HEK293 (cell line): ENCODE measurements around the gene TMEM208.
A peak's percentile ranks its signal among the peaks of the same experiment; 100 is the strongest.

ENCODE experiments used
- BCL11A ChIP-seq: fragments of 450-650 bp; formaldehyde crosslinking; IDR thresholded peaks from 2 replicates; pipeline ENCODE4 v1.5.1; 2016; ENCODE audit warnings: low read depth, missing biosample characterization, missing genetic modification characterization
- FEZF1 ChIP-seq: fragments of 450-650 bp; formaldehyde crosslinking; IDR thresholded peaks from 2 replicates; pipeline ENCODE4 v1.5.1; 2016; ENCODE audit warnings: missing biosample characterization, missing genetic modification characterization
- GLIS2 ChIP-seq: fragments of 450-650 bp; formaldehyde crosslinking; IDR thresholded peaks from 2 replicates; pipeline ENCODE4 v1.5.1; 2016; ENCODE audit warnings: missing biosample characterization, missing genetic modification characterization
- KLF1 ChIP-seq: fragments of 450-650 bp; formaldehyde crosslinking; IDR thresholded peaks from 2 replicates; pipeline ENCODE4 v1.5.1; 2016; ENCODE audit warnings: missing biosample characterization, missing genetic modification characterization
- OVOL3 ChIP-seq: fragments of 450-650 bp; formaldehyde crosslinking; IDR thresholded peaks from 2 replicates; pipeline ENCODE4 v1.5.1; 2016; ENCODE audit warnings: missing biosample characterization, missing genetic modification characterization
- PBX3 ChIP-seq: sonication (generic); formaldehyde crosslinking; IDR thresholded peaks from 2 replicates; pipeline ENCODE4 v1.8.1; 2022; ENCODE audit warnings: mild to moderate bottlenecking, moderate library complexity, missing genetic modification reagents
- REPIN1 ChIP-seq: fragments of 450-650 bp; formaldehyde crosslinking; IDR thresholded peaks from 2 replicates; pipeline ENCODE4 v1.5.1; 2017; ENCODE audit warnings: missing biosample characterization, missing genetic modification characterization, low read depth
- SCRT2 ChIP-seq: fragments of 450-650 bp; formaldehyde crosslinking; IDR thresholded peaks from 2 replicates; pipeline ENCODE4 v1.5.1; 2016; ENCODE audit warnings: missing biosample characterization, missing genetic modification characterization
- SETDB1 ChIP-seq: IDR thresholded peaks from one replicate; pipeline ENCODE4 v1.6.1; 2017; ENCODE audit warnings: mild to moderate bottlenecking, low read length, moderate library complexity, mixed read lengths; ENCODE audit not compliant: insufficient read length
- SP2 ChIP-seq: fragments of 450-650 bp; formaldehyde crosslinking; IDR thresholded peaks from 2 replicates; pipeline ENCODE4 v1.5.1; 2016; ENCODE audit warnings: missing biosample characterization, missing genetic modification characterization
- YY1 ChIP-seq: fragments of 450-650 bp; formaldehyde crosslinking; IDR thresholded peaks from 2 replicates; pipeline ENCODE4 v1.5.1; 2018; ENCODE audit warnings: missing biosample characterization, missing genetic modification characterization
- ZBTB17 ChIP-seq: fragments of 450-650 bp; formaldehyde crosslinking; IDR thresholded peaks from 2 replicates; pipeline ENCODE4 v1.5.1; 2016; ENCODE audit warnings: missing biosample characterization, missing genetic modification characterization
- ZBTB21 ChIP-seq: fragments of 450-650 bp; formaldehyde crosslinking; IDR thresholded peaks from 2 replicates; pipeline ENCODE4 v1.5.1; 2017; ENCODE audit warnings: missing biosample characterization, missing genetic modification characterization
- ZNF132 ChIP-seq: fragments of 450-650 bp; formaldehyde crosslinking; IDR thresholded peaks from 2 replicates; pipeline ENCODE4 v1.5.1; 2017; ENCODE audit warnings: missing biosample characterization, missing genetic modification characterization, borderline replicate concordance
- ZNF133 ChIP-seq: fragments of 450-650 bp; formaldehyde crosslinking; IDR thresholded peaks from 2 replicates; pipeline ENCODE4 v1.5.1; 2016; ENCODE audit warnings: missing biosample characterization, missing genetic modification characterization
- ZNF138 ChIP-seq: fragments of 450-650 bp; formaldehyde crosslinking; IDR thresholded peaks from 2 replicates; pipeline ENCODE4 v1.5.1; 2016; ENCODE audit warnings: missing biosample characterization, missing genetic modification characterization, borderline replicate concordance
- ZNF18 ChIP-seq: fragments of 450-650 bp; formaldehyde crosslinking; IDR thresholded peaks from 2 replicates; pipeline ENCODE4 v1.5.1; 2016; ENCODE audit warnings: missing biosample characterization, missing genetic modification characterization
- ZNF19 ChIP-seq: fragments of 450-650 bp; formaldehyde crosslinking; IDR thresholded peaks from 2 replicates; pipeline ENCODE4; 2016; ENCODE audit warnings: missing biosample characterization, missing genetic modification characterization, low read depth
- ZNF239 ChIP-seq: fragments of 450-650 bp; formaldehyde crosslinking; IDR thresholded peaks from 2 replicates; pipeline ENCODE4 v1.5.1; 2016; ENCODE audit warnings: missing biosample characterization, missing genetic modification characterization
- ZNF248 ChIP-seq: fragments of 450-650 bp; formaldehyde crosslinking; IDR thresholded peaks from 2 replicates; pipeline ENCODE4 v1.5.1; 2017; ENCODE audit warnings: missing biosample characterization, missing genetic modification characterization
- ZNF266 ChIP-seq: fragments of 450-650 bp; formaldehyde crosslinking; IDR thresholded peaks from 2 replicates; pipeline ENCODE4 v1.5.1; 2016; ENCODE audit warnings: missing biosample characterization, missing genetic modification characterization, low read depth
- ZNF274 ChIP-seq, 2 experiments: fragments of 200-500 bp in 1 of 2; fragments of 450-650 bp in 1 of 2; sonication (Bioruptor generic) in 1 of 2; formaldehyde crosslinking in 1 of 2; IDR thresholded peaks; 2 replicates each; pipeline versions ENCODE4 v1.5.1 to v1.6.1; 2014 to 2016; ENCODE audit warnings: borderline replicate concordance in 1 of 2, inconsistent platforms in 1 of 2, low read length in 1 of 2, missing biosample characterization in 1 of 2, missing genetic modification characterization in 1 of 2
- ZNF280D ChIP-seq: fragments of 450-650 bp; formaldehyde crosslinking; IDR thresholded peaks from 2 replicates; pipeline ENCODE4 v1.5.1; 2016; ENCODE audit warnings: missing biosample characterization, missing genetic modification characterization
- ZNF341 ChIP-seq: fragments of 450-650 bp; formaldehyde crosslinking; IDR thresholded peaks from 2 replicates; pipeline ENCODE4; 2016; ENCODE audit warnings: low read depth, missing biosample characterization, missing genetic modification characterization
- ZNF391 ChIP-seq: fragments of 450-650 bp; formaldehyde crosslinking; IDR thresholded peaks from 2 replicates; pipeline ENCODE4 v1.5.1; 2016; ENCODE audit warnings: low read depth, missing biosample characterization, missing genetic modification characterization, borderline replicate concordance
- ZNF548 ChIP-seq: fragments of 450-650 bp; formaldehyde crosslinking; IDR thresholded peaks from 2 replicates; pipeline ENCODE4 v1.5.1; 2016; ENCODE audit warnings: missing biosample characterization, missing genetic modification characterization
- ZNF621 ChIP-seq: fragments of 450-650 bp; formaldehyde crosslinking; IDR thresholded peaks from 2 replicates; pipeline ENCODE4 v1.5.1; 2017; ENCODE audit warnings: missing biosample characterization, missing genetic modification characterization
- ZNF654 ChIP-seq: fragments of 450-650 bp; formaldehyde crosslinking; IDR thresholded peaks from 2 replicates; pipeline ENCODE4 v1.5.1; 2016; ENCODE audit warnings: low read depth, missing biosample characterization, missing genetic modification characterization
- ZNF692 ChIP-seq: fragments of 450-650 bp; formaldehyde crosslinking; IDR thresholded peaks from 2 replicates; pipeline ENCODE4 v1.5.1; 2016; ENCODE audit warnings: missing biosample characterization, missing genetic modification characterization
- ZNF768 ChIP-seq: fragments of 450-650 bp; formaldehyde crosslinking; IDR thresholded peaks from 2 replicates; pipeline ENCODE4 v1.5.1; 2018; ENCODE audit warnings: missing biosample characterization, mild to moderate bottlenecking, missing genetic modification characterization
- ZNF791 ChIP-seq: fragments of 450-650 bp; formaldehyde crosslinking; IDR thresholded peaks from 2 replicates; pipeline ENCODE4 v1.5.1; 2016; ENCODE audit warnings: missing biosample characterization, missing genetic modification characterization
- ZXDB ChIP-seq: fragments of 450-650 bp; formaldehyde crosslinking; IDR thresholded peaks from 2 replicates; pipeline ENCODE4 v1.5.1; 2016; ENCODE audit warnings: missing biosample characterization, missing genetic modification characterization
- TF ChIP-seq, protein P1 (sequence below): fragments of 450-650 bp; formaldehyde crosslinking; IDR thresholded peaks from 2 replicates; pipeline ENCODE4 v1.5.1; 2017; ENCODE audit warnings: missing biosample characterization, missing genetic modification characterization

Gene TMEM208

GRCh38 chr16:67184995-67185650, 41.8 kb upstream of the TMEM208 start (continued):
- no peak for TF ChIP-seq ZNF280D
- TF ChIP-seq ZNF19, result no peak
- peak; percentile 37; the same call in 1 of the 2 replicates for TF ChIP-seq ZNF692 (tag by site-specific recombination)
- TF ChIP-seq ZNF621, result no peak
- TF ChIP-seq PBX3 (CRISPR knock-in tag), result 0 out of 2 replicates have a peak, but pooled peaks have one; percentile 70
- no peak for TF ChIP-seq KLF1 (tag by site-specific recombination)
- TF ChIP-seq, protein P1, sequence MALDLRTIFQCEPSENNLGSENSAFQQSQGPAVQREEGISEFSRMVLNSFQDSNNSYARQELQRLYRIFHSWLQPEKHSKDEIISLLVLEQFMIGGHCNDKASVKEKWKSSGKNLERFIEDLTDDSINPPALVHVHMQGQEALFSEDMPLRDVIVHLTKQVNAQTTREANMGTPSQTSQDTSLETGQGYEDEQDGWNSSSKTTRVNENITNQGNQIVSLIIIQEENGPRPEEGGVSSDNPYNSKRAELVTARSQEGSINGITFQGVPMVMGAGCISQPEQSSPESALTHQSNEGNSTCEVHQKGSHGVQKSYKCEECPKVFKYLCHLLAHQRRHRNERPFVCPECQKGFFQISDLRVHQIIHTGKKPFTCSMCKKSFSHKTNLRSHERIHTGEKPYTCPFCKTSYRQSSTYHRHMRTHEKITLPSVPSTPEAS, result no peak
- TF ChIP-seq SP2 (tag by site-specific recombination), result no peak
- peak; percentile 51 for TF ChIP-seq ZNF654 (tag by site-specific recombination)
- no peak for TF ChIP-seq ZNF133 (tag by site-specific recombination)
- no peak for TF ChIP-seq ZNF248 (tag by site-specific recombination)
- no peak for TF ChIP-seq ZNF266 (tag by site-specific recombination)
- no peak for TF ChIP-seq REPIN1 (tag by site-specific recombination)
- TF ChIP-seq ZNF18 (tag by site-specific recombination), result no peak
- no peak for TF ChIP-seq SCRT2 (tag by site-specific recombination)
- TF ChIP-seq GLIS2 (tag by site-specific recombination), result peak; percentile 51
- TF ChIP-seq OVOL3 (tag by site-specific recombination), result no peak
- TF ChIP-seq ZNF391 (tag by site-specific recombination), result no peak
- TF ChIP-seq ZBTB17 (tag by site-specific recombination), result peak; percentile 71
- no peak for TF ChIP-seq ZNF138
- TF ChIP-seq ZXDB (tag by site-specific recombination), result 0 out of 2 replicates have a peak, but pooled peaks have one; percentile 42
- peak; percentile 78 for TF ChIP-seq ZNF341 (tag by site-specific recombination)
- TF ChIP-seq SETDB1, result no peak
- no peak for TF ChIP-seq ZNF791 (tag by site-specific recombination)
- 0 out of 2 replicates have a peak, but pooled peaks have one; percentile 19 for TF ChIP-seq BCL11A
- TF ChIP-seq ZBTB21, result no peak
- TF ChIP-seq ZNF768 (tag by site-specific recombination), result no peak
- no peak for TF ChIP-seq ZNF239
- no peak for TF ChIP-seq FEZF1 (tag by site-specific recombination)
- TF ChIP-seq ZNF274 (IDR thresholded peaks at IDR 0.05; ENCODE audit: low read length), result no peak
- no peak for TF ChIP-seq ZNF274 (tag by site-specific recombination; IDR thresholded peaks at IDR 0.05; ENCODE audit: borderline replicate concordance)
- no peak for TF ChIP-seq YY1 (tag by site-specific recombination)
- TF ChIP-seq ZNF132, result no peak
- TF ChIP-seq ZNF548 (tag by site-specific recombination), result no peak
